ENCODE results near the gene STAP2.
A peak's percentile ranks its signal among the peaks of the same experiment; 100 is the strongest.

Gene STAP2

GRCh38 chr19:4369109-4369887 lies 30.7 kb upstream of the STAP2 start:
- no peak overlapping the region for H3K4me3 ChIP-seq (replicated peaks in 1 of 2; ENCODE audit: low read depth in 2 of 2, low read length in 2 of 2)
- no peak for TF ChIP-seq CTCF (IDR thresholded peaks at IDR 0.05; ENCODE audit: low read depth, low read length)
- DNase-seq (ENCODE audit: low read depth in 2 of 2), result no peak

GRCh38 chr19:4368128-4368820 lies 29.6 kb upstream of the STAP2 start:
- H3K4me3 ChIP-seq (replicated peaks in 1 of 2; ENCODE audit: low read depth in 2 of 2, low read length in 2 of 2), result no peak overlapping the region
- TF ChIP-seq CTCF (IDR thresholded peaks at IDR 0.05; ENCODE audit: low read depth, low read length), result no peak
- peak in 1 of 2 donors; percentile 39 for DNase-seq (ENCODE audit: low read depth in 2 of 2)

GRCh38 chr19:4367781-4368127 lies 29.1 kb upstream of the STAP2 start:
- DNase-seq (ENCODE audit: low read depth in 2 of 2), result no peak
- no peak overlapping the region for H3K4me3 ChIP-seq (replicated peaks in 1 of 2; ENCODE audit: low read depth in 2 of 2, low read length in 2 of 2)
- TF ChIP-seq CTCF (IDR thresholded peaks at IDR 0.05; ENCODE audit: low read depth, low read length), result no peak

- DNase-seq (ENCODE audit: low read depth in 2 of 2), result no peak
- no peak overlapping the region for H3K4me3 ChIP-seq (replicated peaks in 1 of 2; ENCODE audit: low read depth in 2 of 2, low read length in 2 of 2)
- no peak for TF ChIP-seq CTCF (IDR thresholded peaks at IDR 0.05; ENCODE audit: low read depth, low read length)
These were observed 28.7 kb upstream of the STAP2 start for GRCh38 chr19:4367336-4367723.

GRCh38 chr19:4366666-4367335 lies 28.2 kb upstream of the STAP2 start:
- H3K4me3 ChIP-seq (replicated peaks in 1 of 2; ENCODE audit: low read depth in 2 of 2, low read length in 2 of 2), result no peak overlapping the region
- no peak for DNase-seq (ENCODE audit: low read depth in 2 of 2)
- TF ChIP-seq CTCF (IDR thresholded peaks at IDR 0.05; ENCODE audit: low read depth, low read length), result no peak

GRCh38 chr19:4365791-4366665 lies 27.4 kb upstream of the STAP2 start:
- TF ChIP-seq CTCF (IDR thresholded peaks at IDR 0.05; ENCODE audit: low read depth, low read length), result no peak
- H3K4me3 ChIP-seq (replicated peaks in 1 of 2; ENCODE audit: low read depth in 2 of 2, low read length in 2 of 2), result no peak overlapping the region
- DNase-seq (ENCODE audit: low read depth in 2 of 2), result no peak
